Thoracic aorta (tissue), 2 donors: ENCODE measurements around the gene C16orf54. TPM values are rescaled to one million over a fixed set of nuclear protein-coding genes. Genes with fewer than 3 reads are reported as not detected.
"Not testable (repeated sequence)": the region's sequence is repeated elsewhere in the genome, so short reads cannot be mapped to it uniquely, and the experiment has no call there.

ENCODE experiments used
- ATAC-seq: fragments of 150-250 bp; one replicate; pipeline ENCODE4 v1.8.0; 2017; ENCODE audit warnings: low read depth; ENCODE audit not compliant: insufficient number of reproducible peaks, low FRiP score
- DNase-seq: peaks from one replicate; pipeline ENCODE4 v3.0.0-alpha.2; 2020; ENCODE audit warnings: low spot score
- H3K27ac ChIP-seq, 2 donors: fragments of 200-600 bp; sonication (generic); 1 replicate in 1 of 2; 2 replicates in 1 of 2; pipeline ENCODE4 v1.5.1; 2016; ENCODE audit warnings: mild to moderate bottlenecking in 2 of 2, moderate library complexity in 2 of 2
- H3K27me3 ChIP-seq: fragments of 200-600 bp; sonication (generic); replicated peaks from 2 replicates; pipeline ENCODE4 v1.6.0; 2016; ENCODE audit warnings: mild to moderate bottlenecking; ENCODE audit not compliant: insufficient read depth
- H3K36me3 ChIP-seq: fragments of 200-600 bp; sonication (generic); one replicate; pipeline ENCODE4 v1.5.1; 2016
- H3K4me1 ChIP-seq, 2 donors: fragments of 200-600 bp; sonication (generic); 1 replicate in 1 of 2; 2 replicates in 1 of 2; pipeline versions ENCODE4 v1.5.1 to v1.6.0; 2016; ENCODE audit warnings: low read depth in 2 of 2, mild to moderate bottlenecking in 1 of 2; ENCODE audit not compliant: control insufficient read depth in 1 of 2
- H3K4me3 ChIP-seq: fragments of 200-600 bp; sonication (generic); 2 replicates; pipeline ENCODE4 v1.5.1; 2016; ENCODE audit warnings: mild to moderate bottlenecking
- H3K9me3 ChIP-seq: fragments of 200-600 bp; sonication (generic); 2 replicates; pipeline ENCODE4 v1.5.1; 2016
- total RNA-seq, 2 donors: library from RNA; depleted of rRNA; stranded (reverse); fragments of >200 nt; gene quantifications; one replicate each; pipeline versions ENCODE4 v1.1.0 to v1.2.3, GENCODE V29; 2016
- TF ChIP-seq, protein P1 (sequence below): fragments of 200-600 bp; sonication (generic); IDR thresholded peaks from one replicate; pipeline ENCODE4 v1.5.1; 2019; ENCODE audit warnings: antibody characterized with exemption

The C16orf54 gene
- total RNA-seq, 2 donors from 2014 or later = 2.8 to 3.4 TPM

GRCh38 chr16:29698484-29699323 lies 47.1 kb downstream of the C16orf54 start:
- Histone ChIP-seq H3K4me3 (no peak overlapping the region), H3K9me3 (no peaks in the 10 kb centered on the region), H3K27me3 (no peaks in the 10 kb centered on the region), H3K27ac (no peak overlapping the region), H3K36me3 (no peaks in the 10 kb centered on the region), H3K4me1 (peaks cover 0 to 7% of the 10 kb centered on the region in 2 donors)
- no peak for DNase-seq
- TF ChIP-seq, protein P1, sequence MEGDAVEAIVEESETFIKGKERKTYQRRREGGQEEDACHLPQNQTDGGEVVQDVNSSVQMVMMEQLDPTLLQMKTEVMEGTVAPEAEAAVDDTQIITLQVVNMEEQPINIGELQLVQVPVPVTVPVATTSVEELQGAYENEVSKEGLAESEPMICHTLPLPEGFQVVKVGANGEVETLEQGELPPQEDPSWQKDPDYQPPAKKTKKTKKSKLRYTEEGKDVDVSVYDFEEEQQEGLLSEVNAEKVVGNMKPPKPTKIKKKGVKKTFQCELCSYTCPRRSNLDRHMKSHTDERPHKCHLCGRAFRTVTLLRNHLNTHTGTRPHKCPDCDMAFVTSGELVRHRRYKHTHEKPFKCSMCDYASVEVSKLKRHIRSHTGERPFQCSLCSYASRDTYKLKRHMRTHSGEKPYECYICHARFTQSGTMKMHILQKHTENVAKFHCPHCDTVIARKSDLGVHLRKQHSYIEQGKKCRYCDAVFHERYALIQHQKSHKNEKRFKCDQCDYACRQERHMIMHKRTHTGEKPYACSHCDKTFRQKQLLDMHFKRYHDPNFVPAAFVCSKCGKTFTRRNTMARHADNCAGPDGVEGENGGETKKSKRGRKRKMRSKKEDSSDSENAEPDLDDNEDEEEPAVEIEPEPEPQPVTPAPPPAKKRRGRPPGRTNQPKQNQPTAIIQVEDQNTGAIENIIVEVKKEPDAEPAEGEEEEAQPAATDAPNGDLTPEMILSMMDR = no peak
- no peak for ATAC-seq

DNA sequence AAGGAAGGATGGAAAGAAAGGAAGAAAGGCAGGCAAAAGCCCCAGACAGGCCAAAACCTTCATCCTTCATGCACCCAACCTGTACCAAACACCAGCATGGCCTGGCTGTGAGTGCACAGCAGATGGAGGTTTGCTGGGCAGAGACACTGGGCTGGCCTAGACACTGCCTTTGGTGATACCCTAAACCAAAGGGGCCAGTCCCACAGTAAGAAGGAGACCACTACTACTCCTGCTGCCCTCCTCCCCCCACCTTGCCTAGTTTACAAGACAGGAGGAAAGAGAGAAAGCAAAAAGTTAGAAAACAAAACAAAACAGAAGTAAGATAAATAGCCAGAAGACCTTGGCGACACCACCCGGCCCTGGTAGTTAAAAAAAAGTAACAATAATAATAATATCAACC lies 47.7 kb downstream of the C16orf54 start:
- Histone ChIP-seq H3K27ac (no peak overlapping the region), H3K4me1 (peaks cover 0 to 7% of the 10 kb centered on the region in 2 donors), H3K36me3 (no peaks in the 10 kb centered on the region), H3K27me3 (no peaks in the 10 kb centered on the region), H3K4me3 (no peak overlapping the region), H3K9me3 (no peaks in the 10 kb centered on the region)
- no peak for ATAC-seq
- TF ChIP-seq, protein P1 = no peak
- DNase-seq = no peak

DNA sequence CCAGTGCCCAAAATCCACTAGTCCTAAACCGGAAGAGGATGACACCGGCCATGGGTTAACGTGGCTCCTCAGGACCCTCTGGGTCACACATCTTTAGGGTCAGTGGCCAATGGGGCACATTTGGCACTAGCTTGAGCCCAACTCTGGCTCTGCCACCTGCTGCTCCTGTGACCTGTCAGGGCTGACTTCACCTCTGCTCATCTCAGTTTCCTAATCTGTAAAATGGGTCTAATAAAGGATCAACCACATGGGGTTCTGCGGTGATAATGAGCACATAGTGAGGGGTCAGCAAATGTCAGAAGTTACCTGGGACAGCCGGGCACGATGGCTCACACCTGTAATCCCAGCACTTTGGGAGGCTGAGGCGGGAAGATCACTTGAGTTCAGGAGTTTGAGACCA lies 48.4 kb downstream of the C16orf54 start:
- no peaks in the 10 kb centered on the region for H3K36me3 ChIP-seq
- H3K27ac ChIP-seq = no peak overlapping the region
- H3K4me1 ChIP-seq = peaks cover 0 to 7% of the 10 kb centered on the region in 2 donors
- no peaks in the 10 kb centered on the region for H3K27me3 ChIP-seq
- no peak for DNase-seq
- ATAC-seq = no peak
- TF ChIP-seq, protein P1 = no peak
- no peaks in the 10 kb centered on the region for H3K9me3 ChIP-seq
- no peak overlapping the region for H3K4me3 ChIP-seq

- TF ChIP-seq, protein P1 = no peak
- DNase-seq (no peak), ATAC-seq (no peak)
- no peaks in the 10 kb centered on the region for H3K36me3 ChIP-seq
- no peaks in the 10 kb centered on the region for H3K9me3 ChIP-seq
- H3K4me1 ChIP-seq = peaks cover 0 to 7% of the 10 kb centered on the region in 2 donors
- no peak overlapping the region for H3K4me3 ChIP-seq
- H3K27ac ChIP-seq = no peak overlapping the region
- H3K27me3 ChIP-seq = no peaks in the 10 kb centered on the region
These were observed 48.9 kb downstream of the C16orf54 start for GRCh38 chr16:29696881-29697331.

DNA sequence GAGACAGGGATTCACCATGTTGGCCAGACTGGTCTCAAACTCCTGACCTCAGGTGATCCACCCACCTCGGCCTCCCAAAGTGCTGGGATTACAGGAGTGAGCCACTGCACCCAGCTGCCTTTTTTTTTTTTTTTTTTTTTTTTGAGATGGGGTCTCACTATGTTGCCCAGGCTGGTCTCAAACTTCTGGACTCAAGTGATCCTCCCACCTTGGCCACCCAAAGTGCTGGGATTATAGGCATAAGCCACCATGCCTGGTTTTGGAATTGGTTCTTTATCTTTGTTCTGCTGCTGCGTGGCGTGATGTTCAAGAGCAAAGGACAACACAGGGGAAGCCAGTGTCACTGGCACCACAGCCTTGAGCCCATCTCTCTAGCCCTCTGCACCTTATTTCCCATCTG lies 50.1 kb downstream of the C16orf54 start:
- DNase-seq, ATAC-seq, H3K27me3 ChIP-seq, H3K9me3 ChIP-seq, H3K36me3 ChIP-seq, H3K4me1 ChIP-seq, H3K4me3 ChIP-seq, H3K27ac ChIP-seq: not testable (repeated sequence)
